Fibroblast of the conjunctiva (primary cell): ENCODE measurements around the gene DIPK1A.
A peak's percentile ranks its signal among the peaks of the same experiment; 100 is the strongest.

Source experiments
- DNase-seq: peaks from one replicate; pipeline ENCODE4 v3.0.0-alpha.2; 2010; ENCODE audit warnings: low read depth

DIPK1A gene

GRCh38 chr1:92797961-92798360 lies 163.3 kb downstream of the DIPK1A start:
- no peak for DNase-seq

GRCh38 chr1:92797297-92797696 lies 164.0 kb downstream of the DIPK1A start:
- no peak for DNase-seq

- peak; percentile 50 for DNase-seq
Observed at GRCh38 chr1:92795166-92795565, 166.1 kb downstream of the DIPK1A start.

GRCh38 chr1:92792340-92792782 lies 168.9 kb downstream of the DIPK1A start:
- no peak for DNase-seq
